Ovary (tissue), 9 donors: ENCODE data around the gene TNFSF9. TPM values are rescaled to one million over a fixed set of nuclear protein-coding genes. Genes with fewer than 3 reads are reported as not detected.

Experiments used
- DNase-seq, 5 donors: peaks; one replicate each; pipeline ENCODE4 v3.0.0-alpha.2; 2019 to 2020
- H3K27ac ChIP-seq, 2 donors: fragments of 200-600 bp; one replicate each; pipeline versions ENCODE4 v1.5.1 to v1.8.0; 2019 to 2022
- H3K27me3 ChIP-seq: fragments of 200-600 bp; one replicate; pipeline ENCODE4 v1.8.0; 2022
- H3K36me3 ChIP-seq: fragments of 200-600 bp; sonication (generic); one replicate; pipeline ENCODE4 v1.5.1; 2019
- H3K4me1 ChIP-seq: one replicate; pipeline ENCODE4 v1.8.1; 2013; ENCODE audit warnings: mild to moderate bottlenecking, moderate library complexity; ENCODE audit not compliant: insufficient read depth
- H3K4me3 ChIP-seq: fragments of 200-600 bp; sonication (generic); one replicate; pipeline ENCODE4 v1.5.1; 2017
- H3K9me3 ChIP-seq, 2 donors: fragments of 200-600 bp in 1 of 2; sonication (generic) in 1 of 2; one replicate each; pipeline versions ENCODE4 v1.5.1 to v1.8.1; 2013 to 2019; ENCODE audit warnings: mild to moderate bottlenecking in 1 of 2, moderate library complexity in 1 of 2
- CTCF ChIP-seq, 3 donors: fragments of 450-650 bp in 2 of 3; fragments of 200-600 bp in 1 of 3; IDR thresholded peaks; one replicate each; pipeline versions ENCODE4 v1.5.1 to v1.8.0; 2016 to 2022; ENCODE audit warnings: antibody characterized with exemption in 3 of 3, mild to moderate bottlenecking in 1 of 3
- EP300 ChIP-seq: sonication (generic); formaldehyde crosslinking; IDR thresholded peaks from one replicate; pipeline ENCODE4 v1.6.1; 2017; ENCODE audit warnings: antibody characterized with exemption
- POLR2A ChIP-seq: fragments of 450-650 bp; IDR thresholded peaks from one replicate; pipeline ENCODE4 v1.6.1; 2017; ENCODE audit warnings: antibody characterized with exemption, mild to moderate bottlenecking, moderate library complexity
- WGBS, 3 donors: extraction: QIAGEN DNeasy Blood & Tissue Kit in 1 of 3; methylation state at CpG; one replicate each; pipeline versions ENCODE4 v1.1.5 to v1.1.7; 2013 to 2017; 5-methylcytosine and 5-hydroxymethylcytosine counted together
- intact Hi-C, 4 donors: fragments of 100-400 bp; cut with DNase I; formaldehyde crosslinking; loops; one replicate each; pipeline versions ENCODE4 v1.11.0 to v1.15.1; 2022 to 2023
- polyA plus RNA-seq, 2 donors: library from polyadenylated mRNA; stranded (reverse); fragments of 200-250 nt in 1 of 2; fragments of 350-450 nt in 1 of 2; fragmentation: Illumina TruSeq in 1 of 2; extraction: RNeasy Lipid Tissue Mini Kit (QIAGEN cat#74804) in 1 of 2; gene quantifications; one replicate each; pipeline ENCODE4 v1.2.3, GENCODE V29; 2013 to 2014
- total RNA-seq, 7 donors: library from RNA; depleted of rRNA in 2 of 7; stranded (reverse); fragments of >200 nt in 2 of 7; fragmentation: NEBNext Ultra II Directional in 3 of 7; extraction: Animal tissue kit (Norgen Biotek cat#: 25700) in 3 of 7; gene quantifications; one replicate each; pipeline versions ENCODE4 v1.1.0 to v1.2.4, GENCODE V29; 2016 to 2023
- donor health status: DM: no; HTN: no; CAD: no; lungs with moderate emphysema.
- donor health status: DM: no; HTN: no; CAD: no.
- donor health status: Bipolar disorder and iron deficiency.
- donor health status: DM: yes; HTN: yes; CAD: no.
- donor health status: DM: no; HTN: no; CAD: no.
- donor health status: DM: yes; HTN: yes; CAD: no.

Gene TNFSF9
- total and polyA plus RNA-seq, 9 donors: 0.10 to 1.1 (median 0.22) TPM; not detected in 1

GRCh38 chr19:6524311-6524710 lies 6.5 kb upstream of the TNFSF9 start:
- TF ChIP-seq CTCF (IDR thresholded peaks at IDR 0.05): no peak
- TF ChIP-seq POLR2A: no peak
- TF ChIP-seq EP300: no peak
- intact Hi-C loops: no loop called here
- 32 to 40% (median 39%) methylated on average over 2 of the region's 2 CpGs for WGBS, 3 donors
- Histone ChIP-seq H3K4me1 (no peaks in the 10 kb centered on the region), H3K4me3 (no peak overlapping the region), H3K9me3 (no peaks in the 10 kb centered on the region), H3K27me3 (no peaks in the 10 kb centered on the region), H3K27ac (no peak overlapping the region), H3K36me3 (no peaks in the 10 kb centered on the region)
- DNase-seq: no peak

GRCh38 chr19:6527893-6528543 lies 2.8 kb upstream of the TNFSF9 start:
- no peaks in the 10 kb centered on the region for H3K9me3 ChIP-seq
- TF ChIP-seq EP300: no peak
- TF ChIP-seq POLR2A: no peak
- no peak for TF ChIP-seq CTCF (IDR thresholded peaks at IDR 0.05)
- H3K27ac ChIP-seq: no peak overlapping the region
- no peaks in the 10 kb centered on the region for H3K27me3 ChIP-seq
- WGBS, 3 donors: 57 to 70% (median 61%) methylated on average over 17 of the region's 17 CpGs
- peaks cover 6% of the 10 kb centered on the region for H3K4me1 ChIP-seq
- H3K4me3 ChIP-seq: no peak overlapping the region
- DNase-seq: no peak
- intact Hi-C loops: no loop called here
- H3K36me3 ChIP-seq: no peaks in the 10 kb centered on the region

GRCh38 chr19:6528544-6529121 lies 2.2 kb upstream of the TNFSF9 start:
- peaks cover 6% of the 10 kb centered on the region for H3K4me1 ChIP-seq
- no peaks in the 10 kb centered on the region for H3K9me3 ChIP-seq
- H3K4me3 ChIP-seq: no peak overlapping the region
- WGBS, 3 donors: 35 to 40% (median 38%) methylated on average over 9 of the region's 9 CpGs
- no peaks in the 10 kb centered on the region for H3K36me3 ChIP-seq
- intact Hi-C loops: no loop called here
- TF ChIP-seq POLR2A: no peak
- no peak for TF ChIP-seq CTCF (IDR thresholded peaks at IDR 0.05)
- TF ChIP-seq EP300: no peak
- no peak overlapping the region for H3K27ac ChIP-seq
- no peak for DNase-seq
- H3K27me3 ChIP-seq: no peaks in the 10 kb centered on the region

GRCh38 chr19:6529351-6529750 lies 1.5 kb upstream of the TNFSF9 start:
- no peak overlapping the region for H3K27ac ChIP-seq

More at GRCh38 chr19:6529351-6529750, 1.5 kb upstream of the TNFSF9 start:
- 44 to 65% (median 60%) methylated on average over 2 of the region's 2 CpGs for WGBS, 3 donors
- no peaks in the 10 kb centered on the region for H3K36me3 ChIP-seq
- no peak overlapping the region for H3K4me3 ChIP-seq
- intact Hi-C loops: no loop called here
- no peaks in the 10 kb centered on the region for H3K27me3 ChIP-seq
- no peaks in the 10 kb centered on the region for H3K9me3 ChIP-seq
- H3K4me1 ChIP-seq: peaks cover 6% of the 10 kb centered on the region
- TF ChIP-seq POLR2A (no peak), CTCF (IDR thresholded peaks at IDR 0.05) (no peak), EP300 (no peak)
- DNase-seq: no peak
